OCI-LY1 (cell line): ENCODE results near the gene SLCO3A1.

Source experiments
- H2AFZ ChIP-seq: fragments of 200-600 bp; sonication (generic), shearing (Covaris generic); 2 replicates; pipeline ENCODE4 v1.6.0; 2014; ENCODE audit warnings: antibody characterized with exemption, mild to moderate bottlenecking, low read length
- H3F3A ChIP-seq: fragments of 200-600 bp; sonication (generic), shearing (Covaris generic); 2 replicates; pipeline ENCODE4 v1.6.0; 2014; ENCODE audit warnings: mild to moderate bottlenecking, antibody characterized with exemption, low read length, moderate library complexity; ENCODE audit not compliant: insufficient read depth
- H3K27ac ChIP-seq: fragments of 200-600 bp; sonication (generic); 2 replicates; pipeline ENCODE4 v1.5.1; 2014; ENCODE audit warnings: low read length, mixed run types, mild to moderate bottlenecking, low read depth; ENCODE audit not compliant: poor library complexity, severe bottlenecking
- H3K27me3 ChIP-seq: fragments of 200-600 bp; sonication (generic); 2 replicates; pipeline ENCODE4 v1.6.0; 2014; ENCODE audit warnings: antibody characterized with exemption, mild to moderate bottlenecking, low read length, moderate library complexity; ENCODE audit not compliant: insufficient read depth
- H3K36me3 ChIP-seq: fragments of 200-600 bp; sonication (generic); 2 replicates; pipeline ENCODE4 v1.6.1; 2014; ENCODE audit warnings: mild to moderate bottlenecking, antibody characterized with exemption, low read length, moderate library complexity, mixed read lengths; ENCODE audit not compliant: insufficient read depth
- H3K4me1 ChIP-seq: fragments of 200-600 bp; sonication (generic); 2 replicates; pipeline ENCODE4 v1.5.1; 2014; ENCODE audit warnings: mild to moderate bottlenecking, low read length, moderate library complexity; ENCODE audit not compliant: insufficient read depth, severe bottlenecking
- H3K4me2 ChIP-seq: fragments of 200-600 bp; sonication (generic), shearing (Covaris generic); 2 replicates; pipeline ENCODE4 v1.6.1; 2014; ENCODE audit warnings: low read length
- H3K4me3 ChIP-seq: fragments of 200-600 bp; sonication (generic); 2 replicates; pipeline ENCODE4 v1.5.1; 2014; ENCODE audit warnings: low read length, low read depth, mild to moderate bottlenecking, mixed read lengths; ENCODE audit not compliant: poor library complexity, severe bottlenecking
- H3K79me2 ChIP-seq: fragments of 200-600 bp; shearing (Covaris generic); 2 replicates; pipeline ENCODE4 v1.6.1; 2016; ENCODE audit warnings: mixed run types, low read length, mixed read lengths; ENCODE audit not compliant: insufficient read depth
- H3K9ac ChIP-seq: fragments of 200-600 bp; sonication (generic), shearing (Covaris generic); 2 replicates; pipeline ENCODE4 v1.6.1; 2014; ENCODE audit warnings: mild to moderate bottlenecking, low read length, mixed read lengths
- H3K9me2 ChIP-seq: fragments of 200-600 bp; sonication (generic), shearing (Covaris generic); 2 replicates; pipeline ENCODE4 v1.6.1; 2014; ENCODE audit warnings: low read depth, mild to moderate bottlenecking, low read length, mixed read lengths
- H3K9me3 ChIP-seq: fragments of 200-600 bp; shearing (Covaris generic); 2 replicates; pipeline ENCODE4 v1.6.1; 2014; ENCODE audit warnings: low read length, mixed read lengths
- H4K20me1 ChIP-seq: fragments of 200-600 bp; sonication (generic), shearing (Covaris generic); 2 replicates; pipeline ENCODE4 v1.6.0; 2016; ENCODE audit warnings: mild to moderate bottlenecking, low read length; ENCODE audit not compliant: insufficient read depth
- EZH2 ChIP-seq: fragments of 200-600 bp; sonication (generic), shearing (Covaris generic); IDR thresholded peaks from 2 replicates; pipeline ENCODE4 v1.8.0; 2017; ENCODE audit warnings: borderline replicate concordance, mixed run types, mild to moderate bottlenecking, antibody characterized with exemption, low read length, moderate library complexity, mixed read lengths
- TF ChIP-seq, protein P1 (sequence below): fragments of 200-600 bp; sonication (generic), shearing (Covaris generic); IDR thresholded peaks from 2 replicates; pipeline ENCODE4 v1.5.1; 2017; ENCODE audit warnings: mild to moderate bottlenecking, antibody characterized with exemption, low read length, moderate library complexity, mixed read lengths

The SLCO3A1 gene

GRCh38 chr15:91944331-91944730, 90.8 kb downstream of the SLCO3A1 start:
- Histone ChIP-seq H3K4me3 (no peak overlapping the region), H3K9ac (no peak overlapping the region), H3F3A (no peaks in the 10 kb centered on the region), H3K36me3 (no peaks in the 10 kb centered on the region), H3K27me3 (no peaks in the 10 kb centered on the region), H4K20me1 (no peaks in the 10 kb centered on the region), H3K9me3 (no peaks in the 10 kb centered on the region), H3K4me2 (no peak overlapping the region), H3K79me2 (no peaks in the 10 kb centered on the region), H3K27ac (no peak overlapping the region), H3K9me2 (no peaks in the 10 kb centered on the region), H3K4me1 (no peaks in the 10 kb centered on the region), H2AFZ (no peak overlapping the region)
- TF ChIP-seq EZH2, result no peak
- TF ChIP-seq, protein P1, sequence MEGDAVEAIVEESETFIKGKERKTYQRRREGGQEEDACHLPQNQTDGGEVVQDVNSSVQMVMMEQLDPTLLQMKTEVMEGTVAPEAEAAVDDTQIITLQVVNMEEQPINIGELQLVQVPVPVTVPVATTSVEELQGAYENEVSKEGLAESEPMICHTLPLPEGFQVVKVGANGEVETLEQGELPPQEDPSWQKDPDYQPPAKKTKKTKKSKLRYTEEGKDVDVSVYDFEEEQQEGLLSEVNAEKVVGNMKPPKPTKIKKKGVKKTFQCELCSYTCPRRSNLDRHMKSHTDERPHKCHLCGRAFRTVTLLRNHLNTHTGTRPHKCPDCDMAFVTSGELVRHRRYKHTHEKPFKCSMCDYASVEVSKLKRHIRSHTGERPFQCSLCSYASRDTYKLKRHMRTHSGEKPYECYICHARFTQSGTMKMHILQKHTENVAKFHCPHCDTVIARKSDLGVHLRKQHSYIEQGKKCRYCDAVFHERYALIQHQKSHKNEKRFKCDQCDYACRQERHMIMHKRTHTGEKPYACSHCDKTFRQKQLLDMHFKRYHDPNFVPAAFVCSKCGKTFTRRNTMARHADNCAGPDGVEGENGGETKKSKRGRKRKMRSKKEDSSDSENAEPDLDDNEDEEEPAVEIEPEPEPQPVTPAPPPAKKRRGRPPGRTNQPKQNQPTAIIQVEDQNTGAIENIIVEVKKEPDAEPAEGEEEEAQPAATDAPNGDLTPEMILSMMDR, result no peak

DNA sequence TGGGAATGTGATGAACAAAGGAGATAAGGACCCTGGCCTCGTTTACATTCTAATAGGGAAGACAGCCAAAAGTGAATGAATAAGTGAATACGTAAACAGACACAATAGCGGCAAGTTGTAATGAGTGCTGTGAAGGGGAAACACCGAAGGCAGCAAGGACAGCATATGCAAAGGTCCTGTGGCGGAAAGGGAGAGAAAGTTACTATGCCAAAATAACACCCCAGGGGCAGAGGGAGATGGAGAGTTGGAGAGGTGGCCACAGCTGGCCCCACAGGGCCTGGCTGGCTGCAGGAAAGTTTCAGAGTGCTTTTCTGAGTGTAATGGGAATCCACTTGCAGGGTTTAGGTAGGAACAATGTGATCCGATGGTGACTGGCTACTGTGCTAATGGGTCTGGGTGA, 91.9 kb downstream of the SLCO3A1 start:
- no peaks in the 10 kb centered on the region for H3K79me2 ChIP-seq
- H3K36me3 ChIP-seq, result no peaks in the 10 kb centered on the region

DNA sequence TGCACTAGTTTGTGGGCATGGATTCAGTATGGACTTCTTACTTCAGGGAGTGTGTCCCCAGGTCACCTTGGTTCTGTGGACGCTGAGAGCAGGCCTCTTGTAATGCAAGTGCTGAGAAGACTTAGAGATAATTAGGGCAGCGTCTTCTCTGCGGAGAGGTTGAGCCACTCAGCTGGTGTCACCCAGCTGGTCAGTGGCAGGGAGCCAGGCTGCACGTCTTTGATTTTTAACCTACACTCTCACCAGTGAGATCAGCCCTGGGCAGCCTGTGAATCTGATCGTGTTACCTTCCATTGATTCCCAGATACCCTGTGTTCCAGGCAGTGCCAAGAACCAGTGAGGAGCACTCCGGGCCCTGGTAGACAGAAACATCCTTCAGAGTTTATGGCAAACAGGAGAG, 92.6 kb downstream of the SLCO3A1 start:
- Histone ChIP-seq H3K4me2 (no peak overlapping the region), H3K9ac (no peak overlapping the region), H3K36me3 (no peaks in the 10 kb centered on the region), H3K79me2 (no peaks in the 10 kb centered on the region), H2AFZ (no peak overlapping the region), H3K4me1 (no peaks in the 10 kb centered on the region), H3K4me3 (no peak overlapping the region), H3K9me3 (no peaks in the 10 kb centered on the region), H3F3A (no peaks in the 10 kb centered on the region), H3K27me3 (no peaks in the 10 kb centered on the region), H4K20me1 (no peaks in the 10 kb centered on the region), H3K27ac (no peak overlapping the region), H3K9me2 (no peaks in the 10 kb centered on the region)
- TF ChIP-seq, protein P1, result no peak
- TF ChIP-seq EZH2, result no peak

More for the DNA sequence above, 91.9 kb downstream of the SLCO3A1 start:
- H3K27ac ChIP-seq, result no peak overlapping the region
- H3F3A ChIP-seq, result no peaks in the 10 kb centered on the region
- H3K4me2 ChIP-seq, result no peak overlapping the region
- H2AFZ ChIP-seq, result no peak overlapping the region
- H3K9ac ChIP-seq, result no peak overlapping the region
- H3K27me3 ChIP-seq, result no peaks in the 10 kb centered on the region
- no peaks in the 10 kb centered on the region for H3K9me3 ChIP-seq
- H4K20me1 ChIP-seq, result no peaks in the 10 kb centered on the region
- no peak overlapping the region for H3K4me3 ChIP-seq
- TF ChIP-seq EZH2, result no peak
- TF ChIP-seq, protein P1, result no peak
- H3K4me1 ChIP-seq, result no peaks in the 10 kb centered on the region
- no peaks in the 10 kb centered on the region for H3K9me2 ChIP-seq
